CD1c-positive myeloid dendritic cell (primary cell): ENCODE data around the gene MBOAT7.

Experiments used
- DNase-seq: peaks from one replicate; pipeline ENCODE4 v3.0.0-alpha.2; 2016; ENCODE audit errors: extremely low spot score

MBOAT7 gene

GRCh38 chr19:54162884-54163283, 26.5 kb downstream of the MBOAT7 start:
- no peak for DNase-seq

DNA sequence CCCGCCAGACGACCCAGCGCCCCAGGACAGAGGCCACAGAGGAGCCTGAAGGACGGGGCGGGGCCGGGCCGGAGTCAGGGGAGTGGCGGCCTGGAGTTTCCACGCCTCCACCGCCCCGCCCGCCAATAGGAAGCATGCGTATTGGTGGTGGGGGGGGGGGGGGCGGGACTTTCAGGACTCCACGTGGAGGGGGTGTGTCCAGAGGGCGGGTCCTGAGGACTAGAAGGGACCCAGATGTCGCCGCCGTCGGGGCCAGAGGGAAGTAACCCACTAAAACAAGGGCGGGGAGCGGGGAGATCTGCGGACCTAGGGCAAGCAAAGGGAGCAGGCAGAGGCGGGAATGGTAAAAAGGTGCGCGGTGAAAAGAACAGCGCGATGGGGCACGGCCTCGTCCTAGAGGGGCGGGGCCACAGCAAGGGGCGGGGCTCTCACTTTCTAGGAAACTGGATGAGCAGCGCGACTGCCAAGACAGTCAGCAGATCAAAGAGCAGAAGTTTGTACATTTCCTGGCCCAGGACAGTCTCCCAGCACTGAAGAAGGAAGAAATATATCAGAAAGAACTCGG, 27.1 kb downstream of the MBOAT7 start:
- DNase-seq: peak; percentile 91

DNA sequence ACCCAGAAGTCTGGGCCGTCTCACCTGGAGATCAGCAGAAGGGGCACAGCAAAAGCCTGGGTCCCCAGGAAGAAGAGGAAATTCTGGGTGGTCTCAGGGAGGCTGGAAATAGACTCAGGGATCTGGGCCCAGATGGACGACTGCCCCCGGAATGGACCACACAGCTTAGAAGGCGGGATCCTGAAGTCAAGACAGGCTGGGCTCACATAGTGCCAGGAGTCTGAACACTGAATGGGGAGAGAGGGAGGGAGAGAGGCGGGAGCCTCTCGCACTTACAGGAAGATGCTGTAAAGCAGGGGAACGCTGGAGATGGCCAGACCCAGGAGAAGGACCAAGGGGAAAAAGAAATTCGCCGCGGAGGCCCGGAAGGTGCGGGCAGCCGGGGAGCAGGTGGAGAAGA, 28.5 kb downstream of the MBOAT7 start:
- DNase-seq: no peak

DNA sequence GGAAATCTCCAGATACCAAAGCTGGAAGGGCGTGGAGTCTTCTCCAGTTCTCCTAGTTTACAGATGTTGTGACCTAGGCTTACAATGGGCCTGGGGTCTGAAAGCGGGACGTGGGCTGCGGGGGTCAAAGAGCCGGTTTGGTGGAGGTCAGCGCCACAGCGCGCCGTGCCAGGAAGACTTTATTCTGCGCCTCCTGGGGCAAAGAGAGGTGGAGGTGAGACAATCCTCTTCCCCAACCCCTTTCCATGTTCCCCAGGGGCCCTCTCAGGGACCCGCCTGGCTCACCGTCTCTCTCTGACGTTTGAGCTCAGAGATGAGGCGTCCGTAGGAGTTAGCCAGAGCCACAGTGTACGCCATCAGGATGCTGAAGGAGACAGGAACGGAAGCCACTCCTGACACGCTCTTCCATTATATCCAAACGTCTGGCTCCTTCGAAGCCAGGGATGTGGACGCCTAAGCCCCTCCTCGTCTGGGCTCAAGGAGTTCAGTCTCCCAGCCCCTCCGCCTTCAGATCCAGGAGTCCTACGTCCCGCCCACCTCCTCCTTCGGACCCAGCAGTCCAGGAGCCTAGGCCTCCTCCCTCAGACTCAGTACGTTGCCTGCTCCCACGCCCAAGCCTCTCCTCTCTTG, 29.1 kb downstream of the MBOAT7 start:
- DNase-seq: peak; percentile 16

- DNase-seq: peak; percentile 100
These were observed 29.8 kb downstream of the MBOAT7 start, which contains the start of gene LENG1 for GRCh38 chr19:54159352-54160181. Gene LENG1, minus strand, starts transcription at chr19:54159721. Its CDS starts 26 bp downstream, at chr19:54159695.

- peak; percentile 77 for DNase-seq
These were observed 30.5 kb downstream of the MBOAT7 start for GRCh38 chr19:54158812-54159351.

GRCh38 chr19:54156953-54157352, 32.4 kb downstream of the MBOAT7 start:
- no peak for DNase-seq

GRCh38 chr19:54156490-54156889, 32.9 kb downstream of the MBOAT7 start:
- no peak for DNase-seq

DNA sequence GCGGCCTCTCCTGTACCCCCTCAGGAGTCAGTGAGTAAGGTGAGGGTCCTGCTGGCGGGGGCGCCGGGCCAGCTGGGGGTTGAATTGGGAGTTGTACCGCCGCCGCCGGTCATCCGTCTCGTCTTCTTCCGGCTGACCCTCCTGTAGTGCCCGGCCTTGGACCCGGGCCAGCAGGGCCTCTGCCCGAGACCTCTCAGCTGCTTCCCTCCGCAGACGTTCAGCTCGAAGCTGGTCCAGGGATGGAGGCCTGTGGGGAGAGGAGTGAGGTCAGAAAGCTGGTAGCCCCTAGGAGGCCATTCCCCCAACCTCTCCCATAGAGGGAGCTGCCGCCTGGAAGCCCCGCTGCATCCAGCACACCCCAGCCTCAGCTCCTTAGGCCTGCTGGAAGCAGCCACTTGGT, 33.7 kb downstream of the MBOAT7 start:
- no peak for DNase-seq

DNA sequence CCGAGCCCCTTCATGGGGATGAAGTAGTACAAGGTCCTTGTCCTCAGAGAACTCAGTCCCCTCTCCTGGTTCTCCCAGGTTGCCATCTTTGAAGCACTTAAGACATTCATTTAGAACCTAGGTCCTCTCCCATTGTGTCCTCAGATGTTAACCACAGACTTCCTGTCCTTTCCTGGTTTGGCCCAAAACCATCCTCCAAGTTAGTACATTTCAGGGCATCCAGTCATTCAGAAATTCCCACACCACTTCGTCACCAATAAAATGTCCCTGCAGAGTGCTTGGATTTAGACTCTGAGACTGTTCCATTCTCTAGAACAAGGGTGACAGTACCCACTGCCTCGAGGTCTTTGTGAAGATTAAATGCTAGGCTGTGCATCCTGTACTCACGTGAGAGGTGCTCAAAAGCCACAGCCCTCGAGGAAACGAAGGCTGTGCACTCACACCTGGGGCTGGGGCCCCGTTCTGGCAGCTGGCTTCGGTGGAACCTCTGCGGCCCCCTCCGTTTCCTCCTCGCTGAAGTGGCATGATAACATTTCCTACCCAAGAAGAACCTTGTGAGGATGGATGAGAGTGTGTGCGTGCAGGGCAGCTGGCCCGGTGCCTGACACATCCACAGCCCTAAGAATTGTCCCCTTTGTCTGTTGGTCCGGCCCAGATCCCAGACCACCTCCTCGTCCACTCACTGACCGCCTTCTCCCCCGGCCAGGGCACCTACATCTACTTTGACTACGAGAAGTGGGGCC, 34.6 kb downstream of the MBOAT7 start:
- DNase-seq: peak; percentile 28

GRCh38 chr19:54153731-54154326, 35.6 kb downstream of the MBOAT7 start:
- DNase-seq: no peak

DNA sequence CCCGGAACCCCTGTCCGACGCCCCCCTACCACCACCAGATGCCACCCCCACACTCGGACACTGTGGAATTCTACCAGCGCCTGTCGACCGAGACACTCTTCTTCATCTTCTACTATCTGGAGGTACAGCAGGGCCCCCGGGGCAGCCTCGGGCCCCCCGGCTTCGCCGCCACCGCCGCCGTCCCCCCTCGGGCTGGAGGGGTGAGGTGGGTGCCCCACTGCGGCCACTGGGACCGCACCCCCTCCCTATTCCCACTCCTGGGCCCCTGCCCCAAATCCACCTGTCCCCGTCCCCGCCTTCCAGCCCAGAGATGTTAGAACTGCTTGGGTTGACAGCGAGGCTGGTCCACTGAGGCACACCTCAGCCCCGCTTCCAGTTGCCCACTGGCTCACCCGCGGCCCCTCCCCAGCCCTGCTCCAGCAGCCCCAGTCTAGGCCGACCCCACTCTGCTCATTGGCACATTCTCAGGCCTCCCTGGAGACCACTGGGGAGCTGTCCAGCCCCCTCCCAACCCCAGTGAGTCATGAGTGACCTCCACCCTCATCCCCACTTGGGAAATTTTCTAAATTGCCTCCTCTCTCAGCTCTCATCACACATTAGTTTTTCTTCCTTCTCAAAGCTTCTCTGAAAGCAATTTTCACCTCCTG, 36.4 kb downstream of the MBOAT7 start:
- no peak for DNase-seq

- DNase-seq: no peak
These were observed 37.1 kb downstream of the MBOAT7 start for GRCh38 chr19:54152267-54152666.

- no peak for DNase-seq
These were observed 37.9 kb downstream of the MBOAT7 start for GRCh38 chr19:54151362-54152035.

DNA sequence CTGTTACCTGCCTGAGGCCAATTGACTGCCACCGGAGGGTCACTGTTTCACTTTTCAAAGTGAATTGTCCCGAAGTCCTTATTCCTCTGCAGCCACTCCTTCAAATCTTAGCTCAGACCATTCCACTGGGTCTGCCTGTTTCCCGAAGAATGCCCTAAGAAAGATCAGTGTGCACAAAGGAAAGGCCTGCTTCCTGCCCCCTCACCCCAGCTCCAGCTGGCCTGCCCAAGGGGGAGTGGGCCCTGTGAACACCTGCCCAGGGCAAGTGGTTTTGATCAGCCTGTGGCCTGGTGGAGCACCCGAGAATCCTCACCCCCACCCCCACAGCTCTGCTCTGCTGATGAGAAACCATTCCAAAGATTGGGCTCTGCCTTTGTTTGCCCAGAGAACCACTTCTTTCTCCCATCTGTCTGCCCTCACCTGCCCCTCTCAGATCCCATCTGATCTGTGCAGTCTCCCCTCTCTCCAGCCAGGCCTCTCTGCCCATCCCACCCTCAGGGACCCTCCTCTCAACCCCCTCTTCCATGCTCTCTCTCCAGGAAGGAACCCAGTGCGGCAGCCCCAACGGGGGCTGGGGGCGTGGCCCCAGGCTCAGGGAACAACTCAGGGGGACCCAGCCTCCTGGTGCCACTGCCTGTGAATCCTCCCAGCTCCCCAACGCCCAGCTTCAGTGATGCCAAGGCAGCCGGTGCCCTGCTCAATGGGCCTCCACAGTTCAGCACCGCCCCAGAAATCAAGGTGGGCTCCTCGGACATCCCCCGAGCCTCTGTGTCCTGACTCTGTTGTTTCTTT, 40.2 kb downstream of the MBOAT7 start:
- no peak for DNase-seq

DNA sequence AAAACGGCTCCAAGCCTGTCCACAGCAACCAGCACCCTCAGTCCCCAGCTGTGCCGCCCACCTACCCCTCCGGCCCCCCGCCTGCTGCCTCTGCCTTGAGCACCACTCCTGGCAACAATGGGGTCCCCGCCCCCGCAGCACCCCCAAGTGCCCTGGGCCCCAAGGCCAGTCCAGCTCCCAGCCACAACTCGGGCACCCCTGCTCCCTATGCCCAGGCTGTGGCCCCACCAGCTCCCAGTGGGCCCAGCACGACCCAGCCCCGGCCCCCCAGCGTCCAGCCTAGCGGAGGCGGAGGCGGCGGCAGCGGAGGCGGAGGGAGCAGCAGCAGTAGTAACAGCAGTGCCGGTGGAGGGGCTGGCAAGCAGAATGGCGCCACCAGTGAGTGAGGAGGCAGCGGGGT, 41.2 kb downstream of the MBOAT7 start:
- DNase-seq: no peak

GRCh38 chr19:54147676-54148075, 41.7 kb downstream of the MBOAT7 start:
- no peak for DNase-seq

GRCh38 chr19:54145541-54146158, 43.7 kb downstream of the MBOAT7 start:
- DNase-seq: no peak

DNA sequence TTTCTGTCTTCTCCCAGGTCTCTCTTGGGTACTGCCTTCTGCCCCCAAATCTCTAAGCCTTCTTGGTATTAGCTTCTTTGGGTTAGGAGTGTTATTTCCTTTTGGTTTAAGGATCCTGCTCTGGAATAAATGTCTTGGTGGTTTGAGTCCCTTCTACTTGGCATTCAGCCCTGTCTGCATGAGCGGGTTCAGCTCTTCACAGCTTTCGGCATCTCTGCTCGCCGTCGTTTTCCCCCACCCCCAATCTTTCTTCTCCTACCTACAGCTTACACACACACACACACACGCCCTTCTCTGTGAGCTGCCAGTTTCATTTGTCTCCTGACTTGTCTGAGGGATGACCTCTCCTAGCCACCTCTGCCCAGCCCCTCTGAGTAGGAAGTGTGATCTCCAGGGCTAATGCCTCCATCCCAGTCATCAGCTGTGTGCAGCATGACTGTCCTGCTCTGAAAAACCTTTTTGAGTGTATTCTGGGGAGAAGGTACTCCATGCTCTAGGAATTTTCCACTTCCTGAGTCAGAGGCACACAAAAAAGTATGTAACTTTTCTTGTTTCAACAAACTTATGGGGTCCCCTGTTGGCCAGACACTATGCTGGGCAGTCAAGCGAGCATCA, 47.1 kb downstream of the MBOAT7 start:
- no peak for DNase-seq
